Measurements from ENCODE around the gene BPIFB4.

BPIFB4 gene

GRCh38 chr20:33133373-33133941 is 54.0 kb downstream of the BPIFB4 start:
- no peak overlapping the region for H3K4me3 Mint-ChIP-seq
- no peaks in the 10 kb centered on the region for H3K4me1 Mint-ChIP-seq
- H3K27ac Mint-ChIP-seq = no peak overlapping the region
- ATAC-seq = no peak
- no peaks in the 10 kb centered on the region for H3K36me3 Mint-ChIP-seq
- no peaks in the 10 kb centered on the region for H3K9me3 Mint-ChIP-seq
- H3K27me3 Mint-ChIP-seq = peaks cover 10% of the 10 kb centered on the region

- Mint-ChIP-seq H3K27me3 (no peaks in the 10 kb centered on the region), H3K4me1 (no peaks in the 10 kb centered on the region), H3K36me3 (no peaks in the 10 kb centered on the region), H3K27ac (no peak overlapping the region), H3K9me3 (no peaks in the 10 kb centered on the region), H3K4me3 (no peak overlapping the region)
- no peak for ATAC-seq
Measured at GRCh38 chr20:33137195-33137594, 57.8 kb downstream of the BPIFB4 start.

GRCh38 chr20:33139467-33139866 is 60.0 kb downstream of the BPIFB4 start:
- Mint-ChIP-seq H3K9me3 (no peaks in the 10 kb centered on the region), H3K27me3 (peaks cover 5% of the 10 kb centered on the region), H3K27ac (no peak overlapping the region), H3K4me1 (no peaks in the 10 kb centered on the region), H3K4me3 (no peak overlapping the region), H3K36me3 (no peaks in the 10 kb centered on the region)
- no peak for ATAC-seq

- no peak for ATAC-seq
- H3K9me3 Mint-ChIP-seq = peaks cover 3% of the 10 kb centered on the region
- H3K36me3 Mint-ChIP-seq = no peaks in the 10 kb centered on the region
- H3K27ac Mint-ChIP-seq = no peak overlapping the region
- no peak overlapping the region for H3K4me3 Mint-ChIP-seq
- H3K4me1 Mint-ChIP-seq = no peaks in the 10 kb centered on the region
- peaks cover 48% of the 10 kb centered on the region for H3K27me3 Mint-ChIP-seq
Measured at GRCh38 chr20:33145521-33145920, 66.1 kb downstream of the BPIFB4 start.

- H3K4me3 Mint-ChIP-seq = no peak overlapping the region
- ATAC-seq = no peak
- no peak overlapping the region for H3K27ac Mint-ChIP-seq
- H3K27me3 Mint-ChIP-seq = peaks cover 48% of the 10 kb centered on the region
- no peaks in the 10 kb centered on the region for H3K36me3 Mint-ChIP-seq
- peaks cover 3% of the 10 kb centered on the region for H3K9me3 Mint-ChIP-seq
- no peaks in the 10 kb centered on the region for H3K4me1 Mint-ChIP-seq
Measured at GRCh38 chr20:33147299-33147698, 67.9 kb downstream of the BPIFB4 start.

- Mint-ChIP-seq H3K4me3 (no peak overlapping the region), H3K27ac (no peak overlapping the region), H3K4me1 (no peaks in the 10 kb centered on the region), H3K27me3 (peaks cover 53% of the 10 kb centered on the region), H3K36me3 (no peaks in the 10 kb centered on the region), H3K9me3 (peaks cover 3% of the 10 kb centered on the region)
- ATAC-seq = no peak
Measured at GRCh38 chr20:33148040-33148439, 68.6 kb downstream of the BPIFB4 start.

GRCh38 chr20:33154252-33154651 is 74.8 kb downstream of the BPIFB4 start:
- no peak for ATAC-seq
- Mint-ChIP-seq H3K9me3 (no peaks in the 10 kb centered on the region), H3K4me3 (no peak overlapping the region), H3K4me1 (no peaks in the 10 kb centered on the region), H3K36me3 (no peaks in the 10 kb centered on the region), H3K27me3 (peaks cover 31% of the 10 kb centered on the region), H3K27ac (no peak overlapping the region)

GRCh38 chr20:33158637-33159385 is 79.4 kb downstream of the BPIFB4 start:
- Mint-ChIP-seq H3K9me3 (no peaks in the 10 kb centered on the region), H3K27me3 (peaks cover 17% of the 10 kb centered on the region), H3K4me1 (peaks cover 7% of the 10 kb centered on the region), H3K27ac (no peak overlapping the region), H3K4me3 (no peak overlapping the region), H3K36me3 (no peaks in the 10 kb centered on the region)
- ATAC-seq = no peak

GRCh38 chr20:33159713-33160112 is 80.3 kb downstream of the BPIFB4 start:
- H3K36me3 Mint-ChIP-seq = no peaks in the 10 kb centered on the region
- H3K27me3 Mint-ChIP-seq = peaks cover 16% of the 10 kb centered on the region
- H3K4me1 Mint-ChIP-seq = peaks cover 7% of the 10 kb centered on the region
- H3K9me3 Mint-ChIP-seq = no peaks in the 10 kb centered on the region
- no peak for ATAC-seq
- no peak overlapping the region for H3K27ac Mint-ChIP-seq
- no peak overlapping the region for H3K4me3 Mint-ChIP-seq

GRCh38 chr20:33160681-33161080 is 81.2 kb downstream of the BPIFB4 start:
- Mint-ChIP-seq H3K36me3 (no peaks in the 10 kb centered on the region), H3K27me3 (peaks cover 21% of the 10 kb centered on the region), H3K4me1 (peaks cover 7% of the 10 kb centered on the region), H3K27ac (no peak overlapping the region), H3K9me3 (no peaks in the 10 kb centered on the region), H3K4me3 (no peak overlapping the region)
- ATAC-seq = no peak
